ENCODE results near the gene IRAK4. TPM values are rescaled to one million over a fixed set of nuclear protein-coding genes. Genes with fewer than 3 reads are reported as not detected.

The IRAK4 gene
- total and polyA plus RNA-seq, 12 donors: 3.6 to 8.1 (median 4.1) TPM

- TF ChIP-seq CTCF (IDR thresholded peaks at IDR 0.05): no peak
- no peaks in the 10 kb centered on the region for H3K27me3 ChIP-seq
- DNase-seq: peak in 1 of 2 donors; percentile 27
- H3K27ac ChIP-seq: peak overlapping the region; percentile 93 to 98 (median 95)
- peak in 5 of 8 donors; percentile 56 to 70 (median 66) for ATAC-seq
- no peaks in the 10 kb centered on the region for H3K9me3 ChIP-seq
- H3K36me3 ChIP-seq: no peaks in the 10 kb centered on the region
- H3K4me3 ChIP-seq: peak overlapping the region; percentile 40 to 86 (median 77)
- intact Hi-C loops (cut with DNase I): loop anchor here in 2 of 10 donors (1.0 to 5.0 kb wide), 2 partner anchors 30 to 46 kb away; partner anchors contain the start of gene TWF1 (in 1 of the 2)
- WGBS, 2 donors: 0 to 1% methylated on average over 8 of the region's 8 CpGs
- peaks cover 0 to 28% (median 19%) of the 10 kb centered on the region in 9 donors for H3K4me1 ChIP-seq
Measured at GRCh38 chr12:43836475-43836989, 77.8 kb downstream of the IRAK4 start.

Other genes with a start within 250 kb of the IRAK4 start
- not detected for gene ADAMTS20, start 206.7 kb upstream of the IRAK4 start, total RNA-seq
- gene ADAMTS20, start 206.7 kb upstream of the IRAK4 start, polyA plus RNA-seq: not detected
- 1 to 10 TPM; 4.1 to 7.8 (median 5.2) TPM for gene PUS7L, start 161 bp upstream of the IRAK4 start, total RNA-seq
- gene PUS7L, start 161 bp upstream of the IRAK4 start, polyA plus RNA-seq: 1 to 10 TPM; 1.2 to 1.5 TPM
- 10 to 100 TPM in 6 of 10 donors, 1 to 10 TPM in 4; 8.5 to 21.7 (median 10.7) TPM for gene TWF1, start 47.4 kb downstream of the IRAK4 start, total RNA-seq
- 10 to 100 TPM; 11.4 to 20.4 TPM for gene TWF1, start 47.4 kb downstream of the IRAK4 start, polyA plus RNA-seq
- gene TMEM117, start 77.1 kb downstream of the IRAK4 start, total RNA-seq: 1 to 10 TPM; 5.9 to 8.5 (median 7.1) TPM
- 1 to 10 TPM; 4.0 to 5.9 TPM for gene TMEM117, start 77.1 kb downstream of the IRAK4 start, polyA plus RNA-seq

Data from heart right ventricle (tissue), 16 donors.